Panc1 (cell line): Measurements from ENCODE around the gene HNRNPA2B1.

Experiments
- CTCF ChIP-seq: fragments of 450-650 bp; IDR thresholded peaks from 2 replicates; pipeline ENCODE4 v1.5.1; 2017; ENCODE audit warnings: mild to moderate bottlenecking
- POLR2AphosphoS5 ChIP-seq: IDR thresholded peaks from 2 replicates; pipeline ENCODE4 v1.6.1; 2012; ENCODE audit warnings: mild to moderate bottlenecking, low read depth, low read length, moderate library complexity
- REST ChIP-seq, 2 experiments: IDR thresholded peaks; 2 replicates each; pipeline ENCODE4 v1.6.1; 2011 to 2012; ENCODE audit warnings: low read depth in 2 of 2, control low read depth in 1 of 2, low read length in 1 of 2, mild to moderate bottlenecking in 1 of 2, moderate library complexity in 1 of 2; ENCODE audit not compliant: insufficient read depth in 1 of 2
- SIN3A ChIP-seq: IDR thresholded peaks from 2 replicates; pipeline ENCODE4 v1.6.1; 2012; ENCODE audit warnings: low read depth, mild to moderate bottlenecking, low read length, moderate library complexity, borderline replicate concordance; ENCODE audit not compliant: insufficient read depth
- TCF7L2 ChIP-seq: IDR thresholded peaks from 2 replicates; pipeline ENCODE4 v1.6.1; 2011; ENCODE audit warnings: mild to moderate bottlenecking, low read depth, low read length, inconsistent platforms

GRCh38 chr7:26191974-26192479, 8.5 kb downstream of the HNRNPA2B1 start:
- TF ChIP-seq CTCF (no peak), POLR2AphosphoS5 (no peak; the same call in 1 of the 2 replicates), REST (IDR thresholded peaks at IDR 0.05; ENCODE audit: insufficient read depth in 1 of 2, low read depth in 2 of 2, low read length in 1 of 2) (no peak), SIN3A (no peak), TCF7L2 (no peak)
